ENCODE data around the gene NLRC3.
A peak's percentile ranks its signal among the peaks of the same experiment; 100 is the strongest.

NLRC3 gene

DNA sequence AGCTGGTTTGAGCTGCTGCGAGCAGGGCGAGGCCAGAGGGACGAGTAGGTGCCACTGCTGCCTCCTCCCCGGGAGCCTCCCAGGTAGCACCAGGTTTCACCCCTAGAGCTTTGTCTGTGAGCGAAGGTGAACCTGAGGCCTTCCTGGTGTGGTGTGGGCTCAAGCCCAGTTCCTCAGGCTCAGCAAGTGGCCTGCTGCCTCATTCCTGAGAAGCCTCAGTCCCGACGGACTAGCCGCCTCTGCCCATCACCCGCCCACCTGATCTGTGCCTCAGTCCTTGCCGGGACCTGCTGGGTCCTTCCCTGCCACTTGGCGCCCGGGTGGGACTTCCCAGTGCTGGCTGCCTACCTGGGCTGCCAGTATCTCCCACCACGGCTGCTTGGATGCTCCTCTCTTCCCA, 1.7 kb downstream of the NLRC3 start:
- no peak for DNase-seq
- Histone ChIP-seq H3K23ac (ENCODE audit: low read length) (no peak overlapping the region), H3K79me1 (ENCODE audit: low read length) (no peaks in the 10 kb centered on the region), H3K4ac (ENCODE audit: low read depth, low read length) (no peak overlapping the region), H3K18ac (ENCODE audit: low read length) (no peak overlapping the region), H4K8ac (ENCODE audit: low read depth, low read length) (no peak overlapping the region), H3K9ac (ENCODE audit: low read length) (no peak overlapping the region), H3K56ac (ENCODE audit: low read length) (no peak overlapping the region), H3K79me2 (ENCODE audit: control insufficient read depth, insufficient read depth, low read length) (no peaks in the 10 kb centered on the region), H2BK120ac (ENCODE audit: low read depth, low read length) (no peak overlapping the region), H3K4me2 (ENCODE audit: low read length) (no peak overlapping the region), H3K27me3 (ENCODE audit: insufficient read depth, low read length, poor library complexity) (no peaks in the 10 kb centered on the region), H3K4me1 (ENCODE audit: control insufficient read depth, low read depth, low read length) (no peaks in the 10 kb centered on the region), H2BK15ac (replicated peaks; ENCODE audit: low read depth) (no peak overlapping the region), H3K27ac (ENCODE audit: low read depth, low read length) (no peak overlapping the region), H4K5ac (ENCODE audit: low read length) (no peak overlapping the region), H3K36me3 (ENCODE audit: control insufficient read depth, insufficient read depth, low read length) (no peaks in the 10 kb centered on the region), H2AK5ac (ENCODE audit: low read length) (no peak overlapping the region), H3K4me3 (ENCODE audit: low read length) (no peak overlapping the region), H2BK5ac (ENCODE audit: low read length) (no peak overlapping the region)
- WGBS (ENCODE audit: extremely low coverage, insufficient coverage, low lambda C conversion rate) = no CpG with 5 or more reads among the region's 13 CpGs

DNA sequence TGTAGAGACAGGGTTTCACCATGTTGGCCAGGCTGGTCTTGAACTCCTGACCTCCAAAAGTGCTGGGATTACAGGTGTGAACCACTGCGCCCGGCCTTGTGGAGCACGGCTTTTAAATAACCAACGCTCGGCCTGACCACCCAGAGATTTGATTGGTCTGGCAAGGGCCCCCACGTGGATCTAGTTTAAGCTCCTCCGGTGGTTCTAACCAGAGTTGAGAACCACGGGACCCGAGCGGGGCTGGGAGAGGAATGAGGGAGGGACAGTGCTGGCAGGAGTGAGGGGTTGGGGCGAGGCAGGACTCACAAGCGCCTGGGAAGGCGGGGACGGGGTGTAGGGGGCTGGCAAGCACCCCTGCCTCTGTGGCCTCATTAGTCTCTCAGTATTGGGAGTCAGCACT, 3.0 kb downstream of the NLRC3 start:
- Histone ChIP-seq H3K79me2 (ENCODE audit: control insufficient read depth, insufficient read depth, low read length) (no peaks in the 10 kb centered on the region), H3K56ac (ENCODE audit: low read length) (no peak overlapping the region), H4K5ac (ENCODE audit: low read length) (no peak overlapping the region), H3K27me3 (ENCODE audit: insufficient read depth, low read length, poor library complexity) (no peaks in the 10 kb centered on the region), H2BK15ac (replicated peaks; ENCODE audit: low read depth) (no peak overlapping the region), H3K18ac (ENCODE audit: low read length) (no peak overlapping the region), H3K27ac (ENCODE audit: low read depth, low read length) (no peak overlapping the region), H3K23ac (ENCODE audit: low read length) (no peak overlapping the region), H3K36me3 (ENCODE audit: control insufficient read depth, insufficient read depth, low read length) (no peaks in the 10 kb centered on the region), H2BK5ac (ENCODE audit: low read length) (no peak overlapping the region), H2AK5ac (ENCODE audit: low read length) (no peak overlapping the region), H3K79me1 (ENCODE audit: low read length) (no peaks in the 10 kb centered on the region), H3K4me2 (ENCODE audit: low read length) (no peak overlapping the region), H2BK120ac (ENCODE audit: low read depth, low read length) (no peak overlapping the region), H3K4me1 (ENCODE audit: control insufficient read depth, low read depth, low read length) (no peaks in the 10 kb centered on the region), H3K9ac (ENCODE audit: low read length) (no peak overlapping the region), H3K4ac (ENCODE audit: low read depth, low read length) (no peak overlapping the region), H4K8ac (ENCODE audit: low read depth, low read length) (no peak overlapping the region), H3K4me3 (ENCODE audit: low read length) (no peak overlapping the region)
- WGBS (ENCODE audit: extremely low coverage, insufficient coverage, low lambda C conversion rate) = no CpG with 5 or more reads among the region's 14 CpGs
- no peak for DNase-seq

DNA sequence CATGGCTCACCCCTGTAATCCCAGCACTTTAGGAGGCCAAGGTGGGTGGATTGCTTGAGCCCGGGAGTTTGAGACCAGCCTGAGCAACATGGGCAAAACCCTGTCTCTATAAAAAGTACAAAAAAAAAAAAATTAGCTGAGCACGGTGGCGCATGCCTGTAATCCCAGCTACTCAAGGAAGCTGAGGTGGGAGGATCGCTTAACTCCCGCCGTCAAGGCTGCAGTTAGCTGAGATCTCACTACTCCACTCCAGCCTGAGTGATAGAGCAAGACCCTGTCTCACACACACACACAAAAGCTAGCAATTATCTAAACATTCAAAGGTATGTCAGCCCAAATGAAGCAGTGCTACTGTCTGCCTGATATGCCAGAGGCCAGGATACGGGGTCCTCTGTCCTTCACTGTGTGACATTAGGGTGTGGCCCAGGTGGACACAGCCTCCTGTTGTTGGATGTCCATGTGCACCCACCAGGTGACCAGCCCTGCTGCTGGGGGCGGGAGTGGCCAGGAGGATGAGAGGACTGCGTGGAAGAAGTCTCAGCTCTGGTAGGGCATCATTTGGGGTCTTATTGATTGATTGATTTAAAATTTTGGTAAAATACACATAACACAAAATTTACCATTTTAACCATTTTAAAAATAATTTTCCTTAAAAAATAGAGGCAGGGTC, 3.9 kb downstream of the NLRC3 start:
- H3K4me1 ChIP-seq (ENCODE audit: control insufficient read depth, low read depth, low read length) = no peaks in the 10 kb centered on the region
- no peak for DNase-seq
- no peak overlapping the region for H3K56ac ChIP-seq (ENCODE audit: low read length)
- H2BK5ac ChIP-seq (ENCODE audit: low read length) = no peak overlapping the region
- H2BK15ac ChIP-seq (replicated peaks; ENCODE audit: low read depth) = no peak overlapping the region
- no CpG with 5 or more reads among the region's 9 CpGs for WGBS (ENCODE audit: extremely low coverage, insufficient coverage, low lambda C conversion rate)
- no peak overlapping the region for H3K4me3 ChIP-seq (ENCODE audit: low read length)
- H2AK5ac ChIP-seq (ENCODE audit: low read length) = no peak overlapping the region
- H3K79me1 ChIP-seq (ENCODE audit: low read length) = no peaks in the 10 kb centered on the region
- H2BK120ac ChIP-seq (ENCODE audit: low read depth, low read length) = no peak overlapping the region
- H3K4ac ChIP-seq (ENCODE audit: low read depth, low read length) = no peak overlapping the region
- H3K27ac ChIP-seq (ENCODE audit: low read depth, low read length) = no peak overlapping the region
- H3K36me3 ChIP-seq (ENCODE audit: control insufficient read depth, insufficient read depth, low read length) = no peaks in the 10 kb centered on the region
- no peak overlapping the region for H4K5ac ChIP-seq (ENCODE audit: low read length)
- no peaks in the 10 kb centered on the region for H3K79me2 ChIP-seq (ENCODE audit: control insufficient read depth, insufficient read depth, low read length)
- H3K23ac ChIP-seq (ENCODE audit: low read length) = no peak overlapping the region
- H3K18ac ChIP-seq (ENCODE audit: low read length) = no peak overlapping the region
- no peaks in the 10 kb centered on the region for H3K27me3 ChIP-seq (ENCODE audit: insufficient read depth, low read length, poor library complexity)
- H3K4me2 ChIP-seq (ENCODE audit: low read length) = no peak overlapping the region
- H3K9ac ChIP-seq (ENCODE audit: low read length) = no peak overlapping the region
- no peak overlapping the region for H4K8ac ChIP-seq (ENCODE audit: low read depth, low read length)

DNA sequence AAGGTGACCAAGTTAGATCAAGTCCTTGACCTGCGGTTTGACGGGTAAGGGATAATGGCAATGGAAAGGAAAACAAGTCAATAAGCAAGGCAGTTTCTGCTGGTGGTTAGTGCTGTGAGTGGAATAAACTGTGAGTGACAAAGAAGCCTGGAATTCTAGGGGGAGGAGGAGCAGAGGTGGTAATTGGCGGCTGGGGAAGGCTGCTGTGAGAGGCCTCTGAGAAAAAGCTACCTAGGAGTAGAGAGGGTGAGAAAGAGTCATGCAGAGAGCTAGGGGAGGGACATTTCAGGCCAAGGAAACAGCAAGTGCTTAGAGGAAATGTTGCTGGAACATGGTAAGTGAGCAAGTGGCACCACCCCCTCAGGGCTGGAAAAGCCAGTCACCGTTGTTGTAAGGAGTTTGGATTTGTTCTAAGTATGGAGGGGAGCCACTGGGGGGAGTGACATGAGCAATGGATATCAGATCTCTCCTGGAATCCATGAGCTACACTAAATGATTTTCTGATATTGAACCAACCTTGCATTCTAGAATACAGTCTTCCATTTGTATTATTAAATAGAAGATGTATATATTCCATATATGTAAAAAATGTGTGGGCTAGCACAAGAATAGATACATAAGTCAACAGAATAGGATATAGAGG, 6.7 kb downstream of the NLRC3 start:
- no peak overlapping the region for H4K8ac ChIP-seq (ENCODE audit: low read depth, low read length)
- no peak overlapping the region for H4K5ac ChIP-seq (ENCODE audit: low read length)
- no peak overlapping the region for H2BK5ac ChIP-seq (ENCODE audit: low read length)
- H3K36me3 ChIP-seq (ENCODE audit: control insufficient read depth, insufficient read depth, low read length) = no peaks in the 10 kb centered on the region
- no peak overlapping the region for H3K4me2 ChIP-seq (ENCODE audit: low read length)
- no peak overlapping the region for H3K27ac ChIP-seq (ENCODE audit: low read depth, low read length)
- H2AK5ac ChIP-seq (ENCODE audit: low read length) = no peak overlapping the region
- H3K79me1 ChIP-seq (ENCODE audit: low read length) = no peaks in the 10 kb centered on the region
- WGBS (ENCODE audit: extremely low coverage, insufficient coverage, low lambda C conversion rate) = no CpG with 5 or more reads among the region's 4 CpGs
- H3K18ac ChIP-seq (ENCODE audit: low read length) = no peak overlapping the region
- peak; percentile 94 for DNase-seq
- H3K4me3 ChIP-seq (ENCODE audit: low read length) = no peak overlapping the region
- H3K79me2 ChIP-seq (ENCODE audit: control insufficient read depth, insufficient read depth, low read length) = no peaks in the 10 kb centered on the region
- no peak overlapping the region for H3K4ac ChIP-seq (ENCODE audit: low read depth, low read length)
- H3K4me1 ChIP-seq (ENCODE audit: control insufficient read depth, low read depth, low read length) = no peaks in the 10 kb centered on the region
- no peak overlapping the region for H3K56ac ChIP-seq (ENCODE audit: low read length)
- H3K27me3 ChIP-seq (ENCODE audit: insufficient read depth, low read length, poor library complexity) = no peaks in the 10 kb centered on the region
- no peak overlapping the region for H3K9ac ChIP-seq (ENCODE audit: low read length)
- no peak overlapping the region for H2BK15ac ChIP-seq (replicated peaks; ENCODE audit: low read depth)
- H2BK120ac ChIP-seq (ENCODE audit: low read depth, low read length) = no peak overlapping the region
- no peak overlapping the region for H3K23ac ChIP-seq (ENCODE audit: low read length)

- Histone ChIP-seq H3K36me3 (ENCODE audit: control insufficient read depth, insufficient read depth, low read length) (no peaks in the 10 kb centered on the region), H3K4ac (ENCODE audit: low read depth, low read length) (no peak overlapping the region), H2BK120ac (ENCODE audit: low read depth, low read length) (no peak overlapping the region), H2BK5ac (ENCODE audit: low read length) (no peak overlapping the region), H3K79me2 (ENCODE audit: control insufficient read depth, insufficient read depth, low read length) (no peaks in the 10 kb centered on the region), H3K27me3 (ENCODE audit: insufficient read depth, low read length, poor library complexity) (no peaks in the 10 kb centered on the region), H3K4me3 (ENCODE audit: low read length) (no peak overlapping the region), H3K4me2 (ENCODE audit: low read length) (no peak overlapping the region), H3K27ac (ENCODE audit: low read depth, low read length) (no peak overlapping the region), H4K8ac (ENCODE audit: low read depth, low read length) (no peak overlapping the region), H3K56ac (ENCODE audit: low read length) (no peak overlapping the region), H2AK5ac (ENCODE audit: low read length) (no peak overlapping the region), H4K5ac (ENCODE audit: low read length) (no peak overlapping the region), H3K9ac (ENCODE audit: low read length) (no peak overlapping the region), H3K4me1 (ENCODE audit: control insufficient read depth, low read depth, low read length) (no peaks in the 10 kb centered on the region), H2BK15ac (replicated peaks; ENCODE audit: low read depth) (no peak overlapping the region), H3K79me1 (ENCODE audit: low read length) (no peaks in the 10 kb centered on the region), H3K23ac (ENCODE audit: low read length) (no peak overlapping the region), H3K18ac (ENCODE audit: low read length) (no peak overlapping the region)
- WGBS (ENCODE audit: extremely low coverage, insufficient coverage, low lambda C conversion rate) = no CpG with 5 or more reads among the region's 2 CpGs
- DNase-seq = no peak
These were observed 7.4 kb downstream of the NLRC3 start for GRCh38 chr16:3569851-3570250.

- no peaks in the 10 kb centered on the region for H3K79me1 ChIP-seq (ENCODE audit: low read length)
- H4K5ac ChIP-seq (ENCODE audit: low read length) = no peak overlapping the region
- no peak overlapping the region for H4K8ac ChIP-seq (ENCODE audit: low read depth, low read length)
- no peaks in the 10 kb centered on the region for H3K36me3 ChIP-seq (ENCODE audit: control insufficient read depth, insufficient read depth, low read length)
- no peak overlapping the region for H2BK5ac ChIP-seq (ENCODE audit: low read length)
- no peaks in the 10 kb centered on the region for H3K27me3 ChIP-seq (ENCODE audit: insufficient read depth, low read length, poor library complexity)
- no peak overlapping the region for H2BK120ac ChIP-seq (ENCODE audit: low read depth, low read length)
- H3K4me3 ChIP-seq (ENCODE audit: low read length) = no peak overlapping the region
- no peaks in the 10 kb centered on the region for H3K4me1 ChIP-seq (ENCODE audit: control insufficient read depth, low read depth, low read length)
- no peak overlapping the region for H3K4me2 ChIP-seq (ENCODE audit: low read length)
- H3K9ac ChIP-seq (ENCODE audit: low read length) = no peak overlapping the region
- no peak overlapping the region for H3K27ac ChIP-seq (ENCODE audit: low read depth, low read length)
- no CpG with 5 or more reads among the region's 8 CpGs for WGBS (ENCODE audit: extremely low coverage, insufficient coverage, low lambda C conversion rate)
- no peak overlapping the region for H3K4ac ChIP-seq (ENCODE audit: low read depth, low read length)
- no peak overlapping the region for H3K18ac ChIP-seq (ENCODE audit: low read length)
- H3K23ac ChIP-seq (ENCODE audit: low read length) = no peak overlapping the region
- no peak overlapping the region for H3K56ac ChIP-seq (ENCODE audit: low read length)
- H3K79me2 ChIP-seq (ENCODE audit: control insufficient read depth, insufficient read depth, low read length) = no peaks in the 10 kb centered on the region
- H2BK15ac ChIP-seq (replicated peaks; ENCODE audit: low read depth) = no peak overlapping the region
- no peak overlapping the region for H2AK5ac ChIP-seq (ENCODE audit: low read length)
- no peak for DNase-seq
These were observed 10.2 kb downstream of the NLRC3 start for GRCh38 chr16:3566990-3567389.
